ENCODE results near the gene MRPS26. TPM values are rescaled to one million over a fixed set of nuclear protein-coding genes. Genes with fewer than 3 reads are reported as not detected.

Gene MRPS26
- total RNA-seq, 1 experiment from 2014 or later = 58.3 TPM

DNA sequence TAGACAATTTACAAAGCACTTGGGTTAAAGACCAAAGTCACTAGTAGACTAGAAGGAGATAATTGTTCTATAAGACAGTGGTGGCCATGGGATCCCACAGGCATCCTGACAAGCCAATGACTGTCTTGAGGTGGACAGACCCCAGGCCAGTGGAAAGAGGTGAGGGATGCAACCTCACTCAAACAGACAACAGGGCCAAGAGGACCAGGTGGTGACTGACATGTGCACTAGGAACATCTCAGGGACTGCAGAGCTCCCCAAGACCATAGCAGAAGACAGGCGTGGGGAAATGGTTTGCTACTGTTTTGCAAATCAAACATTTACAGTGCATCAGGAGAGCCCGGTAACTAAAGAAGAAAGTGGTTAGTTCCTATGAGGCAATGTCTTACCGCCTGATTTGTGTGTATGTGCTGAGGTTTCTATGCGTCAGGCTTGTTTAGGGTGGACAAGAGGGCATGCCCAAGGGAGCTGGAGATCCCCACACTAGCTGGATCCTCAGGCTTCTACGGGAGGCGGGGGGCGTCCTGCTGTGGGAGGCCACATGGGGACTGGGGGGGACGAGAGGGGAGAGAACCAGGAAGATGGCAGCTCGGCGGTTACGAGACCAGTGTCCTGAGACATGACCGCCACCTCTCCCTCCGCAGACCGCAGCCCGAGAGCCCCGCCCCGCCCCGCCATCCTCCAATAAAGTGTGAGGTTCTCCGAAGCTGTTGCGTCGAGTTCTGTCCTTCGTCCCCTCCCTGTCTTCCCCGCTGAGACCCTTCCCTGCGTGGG lies 623 bp upstream of the MRPS26 start:
- H4K20me1 ChIP-seq (ENCODE audit: insufficient read depth) = 0 out of 2 replicates have a peak, but pooled peaks cover 3% of the 10 kb centered on the region
- 0 out of 2 replicates have a peak, but pooled peaks cover 10% of the 10 kb centered on the region for H3K4me1 ChIP-seq (replicated peaks; ENCODE audit: insufficient read depth)
- peaks cover 6% of the 10 kb centered on the region; the same call in 1 of the 2 replicates for H3F3A ChIP-seq (ENCODE audit: insufficient read depth, low read depth)
- peak overlapping the region; percentile 87 for H3K4me2 ChIP-seq
- ChIA-PET CTCF (interaction anchor here (0.6 to 1.0 kb wide), 2 partner anchors 71 to 311 kb away, joined by 3 to 13 read pairs; no protein-coding TSS in a partner anchor), POLR2A (ENCODE audit: unreplicated experiment) (interaction anchor here (0.5 to 0.6 kb wide), 2 partner anchors 57 to 182 kb away, joined by 5 to 6 read pairs; no protein-coding TSS in a partner anchor)
- intact Hi-C loops (cut with micrococcal nuclease; ENCODE audit: unreplicated experiment) = no loop called here
- no peaks in the 10 kb centered on the region for H3K9me2 ChIP-seq (ENCODE audit: insufficient read depth)
- H3K4me3 ChIP-seq = peak overlapping the region; percentile 99
- H2AFZ ChIP-seq = peak overlapping the region; percentile 89
- TF ChIP-seq EZH2 (IDR thresholded peaks at IDR 0.05; ENCODE audit: low read depth) = no peak
- TF ChIP-seq, protein P1, sequence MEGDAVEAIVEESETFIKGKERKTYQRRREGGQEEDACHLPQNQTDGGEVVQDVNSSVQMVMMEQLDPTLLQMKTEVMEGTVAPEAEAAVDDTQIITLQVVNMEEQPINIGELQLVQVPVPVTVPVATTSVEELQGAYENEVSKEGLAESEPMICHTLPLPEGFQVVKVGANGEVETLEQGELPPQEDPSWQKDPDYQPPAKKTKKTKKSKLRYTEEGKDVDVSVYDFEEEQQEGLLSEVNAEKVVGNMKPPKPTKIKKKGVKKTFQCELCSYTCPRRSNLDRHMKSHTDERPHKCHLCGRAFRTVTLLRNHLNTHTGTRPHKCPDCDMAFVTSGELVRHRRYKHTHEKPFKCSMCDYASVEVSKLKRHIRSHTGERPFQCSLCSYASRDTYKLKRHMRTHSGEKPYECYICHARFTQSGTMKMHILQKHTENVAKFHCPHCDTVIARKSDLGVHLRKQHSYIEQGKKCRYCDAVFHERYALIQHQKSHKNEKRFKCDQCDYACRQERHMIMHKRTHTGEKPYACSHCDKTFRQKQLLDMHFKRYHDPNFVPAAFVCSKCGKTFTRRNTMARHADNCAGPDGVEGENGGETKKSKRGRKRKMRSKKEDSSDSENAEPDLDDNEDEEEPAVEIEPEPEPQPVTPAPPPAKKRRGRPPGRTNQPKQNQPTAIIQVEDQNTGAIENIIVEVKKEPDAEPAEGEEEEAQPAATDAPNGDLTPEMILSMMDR (conservative IDR thresholded peaks at IDR 0.05) = no peak
- TSS peak; percentile 70 for BruUV-seq (replicated peaks)
- peaks cover 22% of the 10 kb centered on the region for H3K36me3 ChIP-seq (ENCODE audit: low read depth)
- H3K27ac ChIP-seq = no peak overlapping the region
- peak in 1 of 2 experiments; percentile 50 for DNase-seq
- H3K79me2 ChIP-seq (ENCODE audit: low read depth) = peaks cover 23% of the 10 kb centered on the region
- no peaks in the 10 kb centered on the region for H3K27me3 ChIP-seq (ENCODE audit: insufficient read depth, low read depth)
- H3K9me3 ChIP-seq (ENCODE audit: insufficient read depth, low read depth) = no peaks in the 10 kb centered on the region

DNA sequence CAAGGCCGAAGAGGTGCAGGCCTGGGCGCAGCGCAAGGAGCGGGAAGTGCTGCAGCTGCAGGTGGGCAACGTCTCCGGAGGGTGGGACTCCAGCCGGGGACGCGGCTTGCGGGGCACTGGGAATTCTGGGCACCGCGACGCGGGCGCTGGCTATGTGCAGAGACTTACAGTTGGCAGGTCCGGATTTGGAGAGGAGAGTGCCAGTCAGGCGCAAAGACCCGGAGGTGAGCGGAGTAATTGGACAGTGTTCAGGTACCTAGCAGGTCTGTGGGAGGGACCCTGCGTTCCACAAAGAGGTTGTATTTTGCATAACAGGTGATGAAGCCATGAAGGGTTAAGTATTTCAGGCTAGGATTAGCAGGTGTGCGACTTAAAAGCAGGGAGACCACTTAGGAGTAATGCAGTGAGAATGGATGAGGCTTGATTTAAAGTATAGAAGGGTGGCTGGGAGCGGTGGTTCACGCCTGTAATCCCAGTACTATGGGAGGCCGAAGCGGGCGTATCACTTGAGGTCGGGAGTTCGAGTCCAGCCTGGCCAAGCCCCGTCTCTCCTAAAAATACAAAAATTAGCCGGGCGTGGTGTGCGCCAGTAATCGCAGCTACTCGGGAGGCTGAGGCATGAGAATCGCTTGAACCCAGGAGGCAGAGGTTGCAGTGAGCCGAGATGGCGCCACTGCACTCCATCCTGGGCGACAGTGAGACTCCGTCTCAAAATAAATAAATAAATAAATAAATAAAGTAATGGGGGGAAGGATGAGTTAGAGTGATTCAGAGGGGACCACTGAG lies 1.0 kb downstream of the MRPS26 start:
- H3K27ac ChIP-seq = no peak overlapping the region
- peak overlapping the region; percentile 87 for H3K4me2 ChIP-seq
- H3K9me3 ChIP-seq (ENCODE audit: insufficient read depth, low read depth) = no peaks in the 10 kb centered on the region
- H3F3A ChIP-seq (ENCODE audit: insufficient read depth, low read depth) = peaks cover 18% of the 10 kb centered on the region
- peaks cover 23% of the 10 kb centered on the region for H3K79me2 ChIP-seq (ENCODE audit: low read depth)
- intact Hi-C loops (cut with micrococcal nuclease; ENCODE audit: unreplicated experiment) = no loop called here
- peaks cover 22% of the 10 kb centered on the region for H3K36me3 ChIP-seq (ENCODE audit: low read depth)
- no peaks in the 10 kb centered on the region for H3K9me2 ChIP-seq (ENCODE audit: insufficient read depth)
- H3K4me1 ChIP-seq (replicated peaks; ENCODE audit: insufficient read depth) = peaks cover 10% of the 10 kb centered on the region; the same call in 1 of the 2 replicates
- peak overlapping the region; percentile 89 for H2AFZ ChIP-seq
- peak overlapping the region; percentile 99 for H3K4me3 ChIP-seq
- ChIA-PET POLR2A (ENCODE audit: unreplicated experiment) (no interaction called here), CTCF (interaction anchor here (0.6 kb wide), 1 partner anchor 105 kb away, joined by 10 read pairs; no protein-coding TSS in a partner anchor)
- H4K20me1 ChIP-seq (ENCODE audit: insufficient read depth) = 0 out of 2 replicates have a peak, but pooled peaks cover 3% of the 10 kb centered on the region
- TF ChIP-seq, protein P1 (conservative IDR thresholded peaks at IDR 0.05) = no peak
- TF ChIP-seq EZH2 (IDR thresholded peaks at IDR 0.05; ENCODE audit: low read depth) = no peak
- DNase-seq = peak; percentile 49 to 54
- no TSS peak for BruUV-seq (replicated peaks)
- no peaks in the 10 kb centered on the region for H3K27me3 ChIP-seq (ENCODE audit: insufficient read depth, low read depth)

Measured in PC-9 (cell line).